Psoas muscle (tissue), 8 donors: ENCODE results near the gene EFS. TPM values are rescaled to one million over a fixed set of nuclear protein-coding genes. Genes with fewer than 3 reads are reported as not detected.
A peak's percentile ranks its signal among the peaks of the same experiment; 100 is the strongest.

Experiments used
- ATAC-seq, 4 donors: fragments of 200-7000 bp; cut with Tn5 transposase; one replicate each; pipeline ENCODE4 v1.9.1; 2020; ENCODE audit warnings: moderate library complexity in 3 of 4, mild to moderate bottlenecking in 2 of 4
- DNase-seq, 2 donors: peaks; one replicate each; pipeline ENCODE4 v3.0.0-alpha.2; 2020
- H3K27ac ChIP-seq: fragments of 200-600 bp; one replicate; pipeline ENCODE4 v1.8.0; 2022
- H3K27me3 ChIP-seq, 3 donors: fragments of 200-600 bp in 1 of 3; one replicate each; pipeline versions ENCODE4 v1.6.1 to v1.8.0; 2013 to 2022; ENCODE audit warnings: low read length in 2 of 3, mild to moderate bottlenecking in 2 of 3, moderate library complexity in 1 of 3; ENCODE audit not compliant: insufficient read depth in 3 of 3
- H3K36me3 ChIP-seq, 2 donors: fragments of 200-600 bp in 1 of 2; one replicate each; pipeline versions ENCODE4 v1.6.1 to v1.8.0; 2013 to 2022; ENCODE audit warnings: low read depth in 1 of 2, mild to moderate bottlenecking in 1 of 2, moderate library complexity in 1 of 2; ENCODE audit not compliant: insufficient read depth in 1 of 2
- H3K4me1 ChIP-seq: fragments of 200-600 bp; one replicate; pipeline ENCODE4 v1.8.0; 2022
- H3K4me3 ChIP-seq: fragments of 200-600 bp; one replicate; pipeline ENCODE4 v1.8.0; 2022; ENCODE audit warnings: mild to moderate bottlenecking
- H3K9me3 ChIP-seq: fragments of 200-600 bp; one replicate; pipeline ENCODE4 v1.8.0; 2022
- WGBS, 3 donors: extraction: QIAGEN DNeasy Blood & Tissue Kit; methylation state at CpG; one replicate each; pipeline versions ENCODE4 v1.1.6 to v1.1.7; 2013; 5-methylcytosine and 5-hydroxymethylcytosine counted together
- intact Hi-C, 2 donors: fragments of 100-400 bp; cut with DNase I; formaldehyde crosslinking; loops; one replicate each; pipeline versions ENCODE4 v1.11.0 to v1.14.2; 2022
- polyA plus RNA-seq, 3 donors: library from polyadenylated mRNA; stranded (reverse); fragments of 200-250 nt; gene quantifications; one replicate each; pipeline ENCODE4 v1.2.3, GENCODE V29; 2013
- total RNA-seq, 4 donors: library from RNA; stranded (reverse); fragmentation: NEBNext Ultra II Directional in 2 of 4; extraction: Animal tissue kit (Norgen Biotek cat#: 25700) in 2 of 4; gene quantifications; one replicate each; pipeline versions ENCODE4 v1.2.1 to v1.2.4, GENCODE V29; 2021 to 2023
- TF ChIP-seq, protein P1 (sequence below): fragments of 200-600 bp; IDR thresholded peaks from one replicate; pipeline ENCODE4 v1.8.0; 2022; ENCODE audit warnings: antibody characterized with exemption
- donor health status: healthy with polysubstance abuse.
- donor health status: DM: no; HTN: no; CAD: no; lungs with moderate emphysema.
- donor health status: Bipolar disorder and iron deficiency.
- donor health status: healthy.
- donor health status: DM: yes; HTN: yes; CAD: no.
- donor health status: DM: no; HTN: no; CAD: no.
- donor health status: DM: no; HTN: no; CAD: no.
- donor health status: DM: yes; HTN: yes; CAD: no.

Gene EFS
- total and polyA plus RNA-seq, 7 donors, result 0.93 to 2.5 (median 1.1) TPM

GRCh38 chr14:23355871-23356435 lies 9.0 kb downstream of the EFS start:
- ATAC-seq, result no peak
- Histone ChIP-seq H3K27me3 (peaks cover 4 to 44% (median 10%) of the 10 kb centered on the region in 3 donors), H3K9me3 (no peaks in the 10 kb centered on the region), H3K36me3 (no peaks in the 10 kb centered on the region), H3K4me1 (peaks cover 11% of the 10 kb centered on the region), H3K4me3 (no peak overlapping the region), H3K27ac (no peak overlapping the region)
- DNase-seq, result no peak
- TF ChIP-seq, protein P1, sequence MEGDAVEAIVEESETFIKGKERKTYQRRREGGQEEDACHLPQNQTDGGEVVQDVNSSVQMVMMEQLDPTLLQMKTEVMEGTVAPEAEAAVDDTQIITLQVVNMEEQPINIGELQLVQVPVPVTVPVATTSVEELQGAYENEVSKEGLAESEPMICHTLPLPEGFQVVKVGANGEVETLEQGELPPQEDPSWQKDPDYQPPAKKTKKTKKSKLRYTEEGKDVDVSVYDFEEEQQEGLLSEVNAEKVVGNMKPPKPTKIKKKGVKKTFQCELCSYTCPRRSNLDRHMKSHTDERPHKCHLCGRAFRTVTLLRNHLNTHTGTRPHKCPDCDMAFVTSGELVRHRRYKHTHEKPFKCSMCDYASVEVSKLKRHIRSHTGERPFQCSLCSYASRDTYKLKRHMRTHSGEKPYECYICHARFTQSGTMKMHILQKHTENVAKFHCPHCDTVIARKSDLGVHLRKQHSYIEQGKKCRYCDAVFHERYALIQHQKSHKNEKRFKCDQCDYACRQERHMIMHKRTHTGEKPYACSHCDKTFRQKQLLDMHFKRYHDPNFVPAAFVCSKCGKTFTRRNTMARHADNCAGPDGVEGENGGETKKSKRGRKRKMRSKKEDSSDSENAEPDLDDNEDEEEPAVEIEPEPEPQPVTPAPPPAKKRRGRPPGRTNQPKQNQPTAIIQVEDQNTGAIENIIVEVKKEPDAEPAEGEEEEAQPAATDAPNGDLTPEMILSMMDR, result no peak
- intact Hi-C loops, result no loop called here
- 82 to 88% (median 85%) methylated on average over 6 of the region's 6 CpGs for WGBS, 3 donors

- DNase-seq, result no peak
These were observed 10.0 kb downstream of the EFS start for GRCh38 chr14:23354990-23355389.

DNA sequence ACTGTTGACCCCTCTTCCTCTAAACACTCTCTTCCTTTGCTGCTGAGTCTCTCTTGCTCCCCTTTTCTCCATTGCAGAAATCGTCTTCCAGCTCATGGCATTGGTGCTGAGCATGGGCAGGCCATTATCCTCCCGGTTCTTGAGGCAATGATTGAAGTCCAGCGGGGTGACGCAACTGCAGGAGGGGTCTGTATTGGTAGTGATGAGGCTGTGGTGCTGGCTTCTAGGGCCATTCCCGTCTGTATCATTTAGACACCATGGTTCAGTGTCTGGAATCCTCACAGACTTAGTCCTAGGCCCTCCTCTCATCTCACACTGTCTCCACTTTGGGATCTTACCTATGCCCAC lies 11.6 kb downstream of the EFS start:
- H3K27ac ChIP-seq, result no peak overlapping the region
- H3K4me3 ChIP-seq, result no peak overlapping the region
- intact Hi-C loops, result no loop called here
- peaks cover 11% of the 10 kb centered on the region for H3K4me1 ChIP-seq
- DNase-seq, result no peak
- peaks cover 4 to 53% (median 10%) of the 10 kb centered on the region in 3 donors for H3K27me3 ChIP-seq
- H3K36me3 ChIP-seq, result no peaks in the 10 kb centered on the region
- H3K9me3 ChIP-seq, result no peaks in the 10 kb centered on the region
- TF ChIP-seq, protein P1, result no peak
- 73 to 76% (median 76%) methylated on average over 5 of the region's 5 CpGs for WGBS, 3 donors
- ATAC-seq, result no peak

More at GRCh38 chr14:23354990-23355389, 10.0 kb downstream of the EFS start:
- Histone ChIP-seq H3K9me3 (no peaks in the 10 kb centered on the region), H3K36me3 (no peaks in the 10 kb centered on the region), H3K4me3 (no peak overlapping the region), H3K27ac (no peak overlapping the region), H3K27me3 (peaks cover 4 to 53% (median 10%) of the 10 kb centered on the region in 3 donors), H3K4me1 (peaks cover 11% of the 10 kb centered on the region)
- no peak for ATAC-seq
- TF ChIP-seq, protein P1, result no peak
- intact Hi-C loops, result no loop called here
- 80 to 84% (median 80%) methylated on average over 6 of the region's 6 CpGs for WGBS, 3 donors

GRCh38 chr14:23352506-23353432 lies 12.2 kb downstream of the EFS start, which contains the start of gene SLC22A17:
Gene SLC22A17 (minus strand): TSS chr14:23352887.
- peaks cover 11% of the 10 kb centered on the region for H3K4me1 ChIP-seq

More at GRCh38 chr14:23352506-23353432, 12.2 kb downstream of the EFS start, which contains the start of gene SLC22A17:
- peak; percentile 68 to 84 (median 78) for ATAC-seq
- DNase-seq, result peak; percentile 69 to 84
- TF ChIP-seq, protein P1, result no peak
- Histone ChIP-seq H3K27me3 (peaks cover 4 to 53% (median 10%) of the 10 kb centered on the region in 3 donors), H3K4me3 (peak within 1 kb of the TSS; percentile 70), H3K27ac (no peak within 1 kb of the TSS), H3K9me3 (no peaks in the 10 kb centered on the region), H3K36me3 (no peaks in the 10 kb centered on the region)
- 1 to 3% (median 2%) methylated on average over 20 to 42 of the region's 42 CpGs for WGBS, 3 donors
- intact Hi-C loops, result no loop called here
